Measurements from ENCODE around the gene CCDC40.

Gene CCDC40

DNA sequence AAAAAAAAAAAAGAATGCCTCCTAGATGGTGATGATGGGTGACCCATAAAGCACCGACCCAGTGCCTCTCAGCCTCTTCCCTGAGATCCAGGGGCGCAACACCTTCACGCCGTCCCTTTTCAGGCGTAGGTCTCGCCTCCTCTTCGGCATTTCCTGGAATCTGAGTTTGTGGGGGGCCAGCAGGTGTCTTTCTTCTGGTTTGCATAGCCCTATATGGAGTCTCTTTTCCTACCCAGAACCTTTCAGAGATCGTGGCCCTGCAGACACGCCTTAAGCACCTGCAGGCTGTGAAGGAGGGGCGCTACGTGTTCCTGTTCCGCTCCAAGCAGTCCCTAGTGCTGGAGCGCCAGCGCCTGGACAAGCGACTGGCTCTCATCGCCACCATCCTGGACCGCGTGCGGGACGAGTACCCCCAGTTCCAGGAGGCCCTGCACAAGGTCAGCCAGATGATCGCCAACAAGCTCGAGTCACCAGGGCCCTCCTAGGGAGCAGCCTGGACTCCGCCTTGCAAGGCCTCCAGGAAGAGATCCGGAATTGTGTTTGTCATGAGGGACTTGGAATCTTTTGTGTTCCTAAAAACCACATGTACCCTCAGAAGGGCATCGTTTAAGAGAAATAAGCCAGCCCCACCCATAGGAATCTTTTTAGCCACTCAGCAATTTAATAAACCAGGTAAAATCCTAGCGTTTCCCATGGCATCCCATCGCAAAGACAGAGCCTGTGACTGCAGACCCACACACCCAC, 63.0 kb downstream of the CCDC40 start:
- H3K4me3 ChIP-seq (ENCODE audit: low read depth, low read length), result no peak overlapping the region

DNA sequence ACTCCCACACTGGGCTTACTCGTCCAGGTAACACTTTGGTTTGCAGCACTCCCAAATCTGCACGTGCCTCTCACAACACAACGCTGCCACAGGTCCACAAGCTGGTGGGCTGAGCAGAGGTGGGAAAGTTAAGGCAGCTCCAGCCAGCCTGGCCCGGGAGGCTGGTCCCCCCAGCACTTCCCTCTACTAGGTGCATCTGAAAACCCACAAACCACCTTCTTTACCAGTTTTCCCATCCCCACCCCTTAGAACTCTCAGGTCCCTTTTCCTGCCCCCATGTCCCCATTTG, 63.5 kb downstream of the CCDC40 start:
- no peak overlapping the region for H3K4me3 ChIP-seq (ENCODE audit: low read depth, low read length)

DNA sequence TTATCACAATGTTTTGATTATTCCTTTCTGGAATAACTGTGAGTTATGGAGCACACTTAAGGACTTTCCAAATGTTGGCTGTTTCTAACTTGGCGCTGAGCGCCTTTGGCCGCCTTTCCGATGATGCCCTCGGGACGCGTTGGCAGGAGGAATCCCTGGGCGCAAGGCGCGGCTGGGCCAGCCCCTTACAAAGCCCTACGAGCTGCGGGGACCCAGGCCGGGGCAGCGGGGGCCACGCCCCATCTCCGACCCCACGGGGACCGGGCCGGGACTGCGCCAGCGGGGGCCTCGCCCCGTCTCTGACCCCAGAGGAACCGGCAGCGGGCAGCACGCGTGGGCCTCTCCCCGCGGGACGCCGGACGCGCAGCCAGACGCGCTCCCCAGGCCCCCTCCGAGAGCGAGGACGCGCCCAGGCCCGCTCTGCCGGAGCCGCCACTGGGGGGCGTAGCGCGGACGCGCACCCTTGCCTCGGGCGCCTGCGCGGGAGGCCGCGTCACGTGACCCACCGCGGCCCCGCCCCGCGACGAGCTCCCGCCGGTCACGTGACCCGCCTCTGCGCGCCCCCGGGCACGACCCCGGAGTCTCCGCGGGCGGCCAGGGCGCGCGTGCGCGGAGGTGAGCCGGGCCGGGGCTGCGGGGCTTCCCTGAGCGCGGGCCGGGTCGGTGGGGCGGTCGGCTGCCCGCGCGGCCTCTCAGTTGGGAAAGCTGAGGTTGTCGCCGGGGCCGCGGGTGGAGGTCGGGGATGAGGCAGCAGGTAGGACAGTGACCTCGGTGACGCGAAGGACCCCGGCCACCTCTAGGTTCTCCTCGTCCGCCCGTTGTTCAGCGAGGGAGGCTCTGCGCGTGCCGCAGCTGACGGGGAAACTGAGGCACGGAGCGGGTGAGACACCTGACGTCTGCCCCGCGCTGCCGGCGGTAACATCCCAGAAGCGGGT, 64.8 kb downstream of the CCDC40 start, which contains the start of gene GAA:
TSS of gene GAA (plus strand) at position 571 of the 935 bp plus-strand sequence. CDS start 3,006 bp downstream, outside the sequence.
- H3K4me3 ChIP-seq (ENCODE audit: low read depth, low read length), result peak within 1 kb of the TSS; percentile 81

GRCh38 chr17:80101946-80102663, 65.7 kb downstream of the CCDC40 start:
- peak overlapping the region; percentile 81 for H3K4me3 ChIP-seq (ENCODE audit: low read depth, low read length)

- no peak overlapping the region for H3K4me3 ChIP-seq (ENCODE audit: low read depth, low read length)
These were observed 66.4 kb downstream of the CCDC40 start for GRCh38 chr17:80102664-80103448.

GRCh38 chr17:80103449-80104085, 67.1 kb downstream of the CCDC40 start:
- no peak overlapping the region for H3K4me3 ChIP-seq (ENCODE audit: low read depth, low read length)

GRCh38 chr17:80104321-80104955, 68.0 kb downstream of the CCDC40 start:
- H3K4me3 ChIP-seq (ENCODE audit: low read depth, low read length), result no peak overlapping the region

DNA sequence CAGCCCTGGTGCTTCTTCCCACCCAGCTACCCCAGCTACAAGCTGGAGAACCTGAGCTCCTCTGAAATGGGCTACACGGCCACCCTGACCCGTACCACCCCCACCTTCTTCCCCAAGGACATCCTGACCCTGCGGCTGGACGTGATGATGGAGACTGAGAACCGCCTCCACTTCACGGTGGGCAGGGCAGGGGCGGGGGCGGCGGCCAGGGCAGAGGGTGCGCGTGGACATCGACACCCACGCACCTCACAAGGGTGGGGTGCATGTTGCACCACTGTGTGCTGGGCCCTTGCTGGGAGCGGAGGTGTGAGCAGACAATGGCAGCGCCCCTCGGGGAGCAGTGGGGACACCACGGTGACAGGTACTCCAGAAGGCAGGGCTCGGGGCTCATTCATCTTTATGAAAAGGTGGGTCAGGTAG, 68.5 kb downstream of the CCDC40 start:
- H3K4me3 ChIP-seq (ENCODE audit: low read depth, low read length), result no peak overlapping the region

DNA sequence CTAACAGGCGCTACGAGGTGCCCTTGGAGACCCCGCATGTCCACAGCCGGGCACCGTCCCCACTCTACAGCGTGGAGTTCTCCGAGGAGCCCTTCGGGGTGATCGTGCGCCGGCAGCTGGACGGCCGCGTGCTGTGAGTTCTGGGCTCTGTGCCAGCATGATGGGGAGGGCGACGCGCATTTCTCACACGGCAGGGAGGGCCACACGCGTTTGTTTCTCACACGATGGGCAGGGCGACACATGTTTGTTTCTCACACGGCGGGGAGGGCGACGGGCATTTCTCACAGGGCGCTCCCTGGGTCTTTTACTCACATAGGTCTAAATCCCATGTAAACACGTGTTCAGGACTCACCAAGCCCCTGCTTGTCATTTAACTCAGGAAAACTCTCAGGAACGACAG, 69.3 kb downstream of the CCDC40 start:
- no peak overlapping the region for H3K4me3 ChIP-seq (ENCODE audit: low read depth, low read length)

DNA sequence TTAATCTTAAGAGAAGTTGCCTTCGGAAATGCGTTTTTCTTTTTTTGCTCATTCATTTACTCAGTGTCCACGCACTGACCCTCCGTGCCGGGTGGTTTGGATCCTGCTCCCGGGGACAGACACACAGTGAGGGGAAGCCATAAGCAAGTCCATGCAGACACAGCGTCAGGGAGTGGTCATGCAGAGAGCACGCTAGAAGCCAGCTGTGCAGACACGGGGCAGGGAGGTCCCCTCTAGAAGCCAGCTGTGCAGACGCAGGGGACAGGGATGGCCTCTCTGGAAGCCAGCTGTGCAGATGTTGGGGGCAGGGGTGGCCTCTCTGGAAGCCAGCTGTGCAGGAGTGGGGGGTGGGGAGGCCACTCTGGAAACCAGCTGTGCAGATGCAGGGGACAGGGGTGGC, 69.7 kb downstream of the CCDC40 start:
- no peak overlapping the region for H3K4me3 ChIP-seq (ENCODE audit: low read depth, low read length)

DNA sequence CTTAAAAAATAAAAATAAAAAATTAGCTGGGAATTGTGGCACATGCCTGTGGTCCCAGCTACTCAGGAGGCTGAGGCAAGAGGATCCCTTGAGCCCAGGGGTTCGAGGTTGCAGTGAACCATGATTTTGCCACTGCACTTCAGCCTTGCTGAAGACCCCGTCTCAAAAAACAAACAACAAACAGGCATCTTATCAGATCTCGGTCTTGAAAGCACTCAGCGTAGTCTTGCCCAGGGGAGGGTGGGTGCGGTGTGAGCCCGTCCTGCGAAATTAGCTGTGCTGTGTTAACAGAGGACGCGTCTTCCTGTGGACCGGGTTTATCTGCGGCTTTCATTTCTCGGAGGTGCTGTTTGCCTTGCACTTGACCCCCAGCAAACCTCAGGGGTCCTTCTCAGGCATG, 70.3 kb downstream of the CCDC40 start:
- H3K4me3 ChIP-seq (ENCODE audit: low read depth, low read length), result no peak overlapping the region

GRCh38 chr17:80107231-80108021, 71.0 kb downstream of the CCDC40 start:
- no peak overlapping the region for H3K4me3 ChIP-seq (ENCODE audit: low read depth, low read length)

GRCh38 chr17:80108036-80108971, 71.9 kb downstream of the CCDC40 start:
- H3K4me3 ChIP-seq (ENCODE audit: low read depth, low read length), result no peak overlapping the region

DNA sequence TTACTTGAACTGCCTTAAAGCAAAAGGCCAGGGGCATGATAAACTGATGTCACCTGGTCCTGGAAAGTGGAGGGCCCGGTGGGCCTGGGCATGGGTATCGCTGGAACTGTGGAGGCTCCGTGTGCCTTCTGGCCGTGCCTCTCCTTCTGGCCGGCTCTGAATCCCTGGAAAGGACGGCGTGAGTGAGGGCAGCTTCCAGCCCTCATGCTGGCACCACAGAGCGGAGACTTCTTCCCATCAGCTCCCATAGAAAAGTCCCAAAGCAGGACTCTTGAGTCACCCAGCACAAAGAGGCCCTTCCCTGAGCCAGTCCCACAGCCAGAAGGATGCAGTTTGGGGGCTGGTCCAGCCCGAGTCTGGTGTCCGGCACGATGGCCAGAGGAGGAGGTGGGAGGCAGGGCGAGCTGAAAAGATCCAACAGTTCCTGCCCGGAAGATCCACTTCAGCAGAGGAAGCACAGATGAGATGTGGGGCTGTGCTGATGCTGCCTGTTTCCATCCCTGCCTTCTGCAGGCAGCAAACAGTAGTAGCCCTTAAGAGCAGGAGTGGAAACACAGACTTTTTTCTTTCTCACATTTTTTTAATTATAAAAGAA, 72.7 kb downstream of the CCDC40 start:
- no peak overlapping the region for H3K4me3 ChIP-seq (ENCODE audit: low read depth, low read length)

GRCh38 chr17:80109713-80110446, 73.4 kb downstream of the CCDC40 start:
- H3K4me3 ChIP-seq (ENCODE audit: low read depth, low read length), result no peak overlapping the region

- H3K4me3 ChIP-seq (ENCODE audit: low read depth, low read length), result no peak overlapping the region
These were observed 74.0 kb downstream of the CCDC40 start for GRCh38 chr17:80110447-80110812.

All from iPS-11a (cell line).